OCI-LY3 (cell line): ENCODE measurements around the gene S100A9.

Source experiments
- EZH2phosphoT487 ChIP-seq: fragments of 200-600 bp; shearing (Covaris generic); IDR thresholded peaks from 2 replicates; pipeline ENCODE4 v1.6.1; 2018; ENCODE audit warnings: antibody characterized with exemption, mixed run types, low read depth
- TF ChIP-seq, protein P1 (sequence below): fragments of 200-600, 300-600 bp; sonication (generic); IDR thresholded peaks from 2 replicates; pipeline ENCODE4 v1.5.1; 2014; ENCODE audit warnings: antibody characterized with exemption, low read length, low read depth

DNA sequence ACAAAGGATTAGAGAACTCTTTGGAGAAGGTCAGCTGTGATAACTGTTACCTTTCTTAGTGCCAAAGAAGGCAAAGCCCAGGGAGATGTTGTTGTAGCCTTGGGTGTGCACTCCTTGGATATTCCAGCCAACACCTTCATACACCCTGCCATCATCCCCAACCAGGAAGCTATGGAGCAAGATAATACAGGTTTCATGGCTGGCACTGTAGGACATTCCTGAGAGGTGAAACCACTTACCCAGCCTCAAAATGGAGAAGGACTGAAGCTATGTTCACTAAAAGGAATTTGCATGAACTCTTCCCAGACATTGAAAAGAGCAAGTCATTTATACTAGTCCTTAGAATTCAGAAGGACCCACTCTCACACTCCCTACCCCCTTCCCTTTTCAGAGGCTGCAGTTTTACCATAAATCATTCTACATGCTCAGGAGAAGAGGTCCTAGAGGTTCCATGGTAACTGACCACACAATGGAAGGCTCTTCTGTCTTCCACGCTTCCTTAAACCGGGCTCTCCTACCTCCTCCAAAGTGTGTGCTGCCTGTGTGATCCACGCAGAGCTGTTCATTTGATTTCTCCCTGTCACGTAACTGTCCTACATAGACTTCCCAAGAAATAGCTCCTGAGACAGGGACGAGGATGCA is 14.5 kb upstream of the S100A9 start:
- TF ChIP-seq, protein P1, sequence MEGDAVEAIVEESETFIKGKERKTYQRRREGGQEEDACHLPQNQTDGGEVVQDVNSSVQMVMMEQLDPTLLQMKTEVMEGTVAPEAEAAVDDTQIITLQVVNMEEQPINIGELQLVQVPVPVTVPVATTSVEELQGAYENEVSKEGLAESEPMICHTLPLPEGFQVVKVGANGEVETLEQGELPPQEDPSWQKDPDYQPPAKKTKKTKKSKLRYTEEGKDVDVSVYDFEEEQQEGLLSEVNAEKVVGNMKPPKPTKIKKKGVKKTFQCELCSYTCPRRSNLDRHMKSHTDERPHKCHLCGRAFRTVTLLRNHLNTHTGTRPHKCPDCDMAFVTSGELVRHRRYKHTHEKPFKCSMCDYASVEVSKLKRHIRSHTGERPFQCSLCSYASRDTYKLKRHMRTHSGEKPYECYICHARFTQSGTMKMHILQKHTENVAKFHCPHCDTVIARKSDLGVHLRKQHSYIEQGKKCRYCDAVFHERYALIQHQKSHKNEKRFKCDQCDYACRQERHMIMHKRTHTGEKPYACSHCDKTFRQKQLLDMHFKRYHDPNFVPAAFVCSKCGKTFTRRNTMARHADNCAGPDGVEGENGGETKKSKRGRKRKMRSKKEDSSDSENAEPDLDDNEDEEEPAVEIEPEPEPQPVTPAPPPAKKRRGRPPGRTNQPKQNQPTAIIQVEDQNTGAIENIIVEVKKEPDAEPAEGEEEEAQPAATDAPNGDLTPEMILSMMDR: no peak
- no peak for TF ChIP-seq EZH2phosphoT487
